ENCODE measurements around the gene MAN1A2.

GRCh38 chr1:117403597-117403996, 36.3 kb downstream of the MAN1A2 start:
- TF ChIP-seq CTCF (IDR thresholded peaks at IDR 0.05) (no peak), POLR2A (IDR thresholded peaks at IDR 0.05) (no peak)
